GM23248 (cell line): ENCODE measurements around the gene TBX2.

Source experiments
- EZH2 ChIP-seq: fragments of 200-600 bp; sonication (generic); IDR thresholded peaks from 2 replicates; pipeline ENCODE4 v1.6.1; 2018; ENCODE audit warnings: antibody characterized with exemption, mild to moderate bottlenecking; ENCODE audit not compliant: insufficient read depth, poor library complexity, severe bottlenecking
- EZH2phosphoT487 ChIP-seq: fragments of 200-600 bp; sonication (generic); IDR thresholded peaks from 2 replicates; pipeline ENCODE4 v1.6.1; 2018; ENCODE audit warnings: antibody characterized with exemption, moderate library complexity, mild to moderate bottlenecking, low read depth; ENCODE audit not compliant: insufficient read depth

GRCh38 chr17:61420745-61421398 is 21.2 kb downstream of the TBX2 start:
- TF ChIP-seq EZH2 (no peak), EZH2phosphoT487 (no peak)
